HFFc6 (cell line): ENCODE results near the gene MTFR1L. TPM values are rescaled to one million over a fixed set of nuclear protein-coding genes. Genes with fewer than 3 reads are reported as not detected.

ENCODE experiments used
- DNase-seq: peaks from one replicate; pipeline ENCODE4 v3.0.0-alpha.2; 2018
- H3K27ac Mint-ChIP-seq: 2 replicates; pipeline ENCODE4 v1.8.0; 2020; ENCODE audit warnings: mild to moderate bottlenecking, mixed read lengths
- H3K27me3 Mint-ChIP-seq: 2 replicates; pipeline ENCODE4 v1.8.0; 2021; ENCODE audit warnings: mild to moderate bottlenecking, moderate library complexity, mixed read lengths; ENCODE audit not compliant: insufficient read depth
- H3K36me3 Mint-ChIP-seq: 2 replicates; pipeline ENCODE4 v1.8.0; 2021; ENCODE audit warnings: low read depth, mixed read lengths
- H3K4me1 Mint-ChIP-seq: 2 replicates; pipeline ENCODE4 v1.8.0; 2020; ENCODE audit warnings: low read depth, mixed read lengths
- H3K4me3 Mint-ChIP-seq: 2 replicates; pipeline ENCODE4 v1.8.0; 2020; ENCODE audit warnings: mild to moderate bottlenecking, moderate library complexity, mixed read lengths
- H3K9me3 Mint-ChIP-seq: 2 replicates; pipeline ENCODE4 v1.8.0; 2020; ENCODE audit warnings: mild to moderate bottlenecking, mixed read lengths
- total RNA-seq, 6 experiments: library from RNA; stranded (reverse); fragmentation: NEBNext Ultra II Directional; extraction: Animal tissue kit (Norgen Biotek cat#: 25700); gene quantifications; 2 replicates in 1 of 6; 3 replicates in 5 of 6; pipeline ENCODE4 v1.2.3, GENCODE V29; 2021
- TF ChIP-seq, protein P1 (sequence below): fragments of 200-600 bp; sonication (generic); IDR thresholded peaks from 2 replicates; pipeline ENCODE4 v1.5.0; 2021; ENCODE audit warnings: antibody characterized with exemption, mild to moderate bottlenecking

Gene MTFR1L
- total RNA-seq, 6 experiments from 2014 or later = 52.4 to 69.1 (median 59.1) TPM

DNA sequence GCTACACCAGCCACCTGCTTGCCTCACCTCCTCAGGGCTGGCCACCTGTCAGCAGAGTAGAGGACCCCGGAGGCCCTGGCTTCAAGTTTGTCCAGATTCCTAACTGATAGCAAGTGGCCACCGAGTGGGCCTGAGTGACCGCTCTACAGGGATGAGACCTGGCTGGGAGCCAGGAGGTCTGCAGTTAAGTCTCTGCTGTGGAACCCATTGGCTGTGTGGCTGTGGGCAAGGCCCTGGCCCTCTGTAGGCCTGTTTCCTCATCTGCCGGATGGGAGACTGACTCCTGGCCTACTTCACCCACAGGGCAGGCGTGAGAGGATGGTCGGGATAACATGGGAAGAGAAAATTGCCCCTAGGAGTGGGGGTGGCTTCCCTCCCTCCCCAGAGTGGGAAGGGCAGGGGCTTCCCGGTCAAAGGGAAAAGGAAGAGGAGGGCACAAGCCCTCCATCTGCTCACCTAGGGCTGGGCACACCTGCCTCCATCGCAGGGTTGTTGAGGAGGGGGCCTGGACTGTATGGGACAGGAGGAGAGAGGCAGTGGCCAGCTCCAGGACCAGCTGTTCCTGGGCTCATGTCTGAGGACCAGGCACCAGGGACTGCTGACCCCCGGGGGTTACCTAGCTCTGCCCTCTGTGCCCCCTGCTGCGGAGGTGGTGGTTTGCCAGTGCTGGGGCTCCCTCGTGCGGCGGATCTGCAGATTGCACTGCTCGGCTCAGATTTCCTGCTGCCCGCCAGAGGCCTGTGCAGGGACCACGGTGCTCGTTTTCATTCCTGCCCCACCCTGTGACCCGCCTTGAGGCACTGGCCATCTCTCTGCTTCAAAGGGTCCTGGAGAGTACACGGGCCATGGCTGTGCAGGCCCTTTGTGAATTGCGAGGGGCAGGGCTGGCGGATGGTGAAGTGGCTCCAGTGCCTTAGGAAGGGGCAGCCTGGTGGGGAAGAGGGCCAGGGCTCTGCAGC is 9.1 kb upstream of the MTFR1L start:
- Mint-ChIP-seq H3K9me3 (no peaks in the 10 kb centered on the region), H3K36me3 (no peaks in the 10 kb centered on the region; the same call in 1 of the 2 replicates), H3K27ac (no peak overlapping the region), H3K4me3 (no peak overlapping the region), H3K4me1 (peaks cover 6% of the 10 kb centered on the region), H3K27me3 (peaks cover 2% of the 10 kb centered on the region)
- DNase-seq = peak; percentile 26
- TF ChIP-seq, protein P1, sequence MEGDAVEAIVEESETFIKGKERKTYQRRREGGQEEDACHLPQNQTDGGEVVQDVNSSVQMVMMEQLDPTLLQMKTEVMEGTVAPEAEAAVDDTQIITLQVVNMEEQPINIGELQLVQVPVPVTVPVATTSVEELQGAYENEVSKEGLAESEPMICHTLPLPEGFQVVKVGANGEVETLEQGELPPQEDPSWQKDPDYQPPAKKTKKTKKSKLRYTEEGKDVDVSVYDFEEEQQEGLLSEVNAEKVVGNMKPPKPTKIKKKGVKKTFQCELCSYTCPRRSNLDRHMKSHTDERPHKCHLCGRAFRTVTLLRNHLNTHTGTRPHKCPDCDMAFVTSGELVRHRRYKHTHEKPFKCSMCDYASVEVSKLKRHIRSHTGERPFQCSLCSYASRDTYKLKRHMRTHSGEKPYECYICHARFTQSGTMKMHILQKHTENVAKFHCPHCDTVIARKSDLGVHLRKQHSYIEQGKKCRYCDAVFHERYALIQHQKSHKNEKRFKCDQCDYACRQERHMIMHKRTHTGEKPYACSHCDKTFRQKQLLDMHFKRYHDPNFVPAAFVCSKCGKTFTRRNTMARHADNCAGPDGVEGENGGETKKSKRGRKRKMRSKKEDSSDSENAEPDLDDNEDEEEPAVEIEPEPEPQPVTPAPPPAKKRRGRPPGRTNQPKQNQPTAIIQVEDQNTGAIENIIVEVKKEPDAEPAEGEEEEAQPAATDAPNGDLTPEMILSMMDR = peak; percentile 95

DNA sequence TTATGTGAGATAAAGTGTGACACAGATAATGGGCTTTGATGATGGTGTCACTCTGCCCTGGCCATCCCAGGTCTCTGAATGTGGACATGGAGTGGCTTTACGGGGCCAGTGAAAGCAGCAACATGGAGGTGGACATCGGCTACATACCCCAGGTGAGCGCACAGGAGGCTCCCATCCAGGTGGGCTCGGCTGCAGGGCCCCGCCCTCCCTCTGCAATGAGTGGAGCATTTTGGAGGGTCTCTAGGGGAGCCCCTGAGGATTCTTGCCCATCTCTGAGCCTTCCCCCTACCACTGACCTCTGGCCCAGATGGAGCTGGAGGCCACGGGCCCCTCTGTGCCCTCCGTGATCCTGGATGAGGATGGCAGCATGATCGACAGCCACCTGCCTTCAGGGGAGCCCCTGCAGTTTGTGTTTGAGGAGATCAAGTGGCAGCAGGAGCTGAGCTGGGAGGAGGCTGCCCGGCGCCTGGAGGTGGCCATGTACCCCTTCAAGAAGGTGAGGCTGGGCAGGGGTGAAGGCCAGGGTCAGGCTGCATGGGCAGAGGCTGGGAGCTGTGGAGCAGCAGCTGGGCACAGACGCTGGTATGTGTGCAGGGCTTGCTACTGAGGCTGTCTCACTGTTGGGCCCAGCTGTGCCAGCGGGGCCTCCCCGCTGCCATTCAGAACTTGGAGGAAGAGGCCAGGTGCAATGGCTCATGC is 8.2 kb upstream of the MTFR1L start:
- Mint-ChIP-seq H3K4me3 (no peak overlapping the region), H3K36me3 (no peaks in the 10 kb centered on the region), H3K27ac (no peak overlapping the region), H3K27me3 (peaks cover 2% of the 10 kb centered on the region), H3K9me3 (no peaks in the 10 kb centered on the region), H3K4me1 (no peaks in the 10 kb centered on the region; the same call in 1 of the 2 replicates)
- no peak for DNase-seq
- TF ChIP-seq, protein P1 = no peak

DNA sequence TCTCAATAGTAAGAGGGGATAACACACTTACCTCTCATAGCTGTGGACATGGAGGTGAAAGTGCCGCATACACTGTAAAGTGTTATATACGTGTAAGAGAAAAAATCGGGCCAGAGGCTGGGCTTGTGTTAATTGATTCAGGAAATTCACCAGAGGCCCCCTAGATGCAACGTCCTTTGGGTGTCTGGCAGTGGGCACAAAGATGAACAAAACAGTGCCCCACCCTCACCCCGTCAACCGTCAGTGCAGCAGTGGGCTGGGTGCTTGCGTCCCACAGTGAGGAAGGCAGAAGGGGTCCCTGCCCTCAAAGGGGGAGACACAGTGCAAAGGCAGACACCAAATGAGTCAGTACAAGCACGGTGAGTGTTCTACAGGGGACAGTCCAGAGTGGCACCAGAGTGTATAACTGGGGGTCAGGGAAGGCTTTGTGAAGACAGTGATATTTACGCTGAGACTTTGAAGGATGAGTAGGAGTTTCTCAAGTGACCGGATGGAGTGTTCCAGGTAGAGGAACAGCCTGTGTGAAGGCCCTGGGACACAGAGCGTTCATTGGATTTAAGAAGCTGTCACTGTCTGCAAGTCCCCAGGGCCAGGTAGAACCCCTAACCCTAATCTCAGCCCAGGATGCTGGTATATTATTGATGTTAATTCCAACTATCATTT is 6.6 kb upstream of the MTFR1L start:
- Mint-ChIP-seq H3K9me3 (no peaks in the 10 kb centered on the region), H3K4me3 (no peak overlapping the region; the same call in 1 of the 2 replicates)
- no peak for DNase-seq

DNA sequence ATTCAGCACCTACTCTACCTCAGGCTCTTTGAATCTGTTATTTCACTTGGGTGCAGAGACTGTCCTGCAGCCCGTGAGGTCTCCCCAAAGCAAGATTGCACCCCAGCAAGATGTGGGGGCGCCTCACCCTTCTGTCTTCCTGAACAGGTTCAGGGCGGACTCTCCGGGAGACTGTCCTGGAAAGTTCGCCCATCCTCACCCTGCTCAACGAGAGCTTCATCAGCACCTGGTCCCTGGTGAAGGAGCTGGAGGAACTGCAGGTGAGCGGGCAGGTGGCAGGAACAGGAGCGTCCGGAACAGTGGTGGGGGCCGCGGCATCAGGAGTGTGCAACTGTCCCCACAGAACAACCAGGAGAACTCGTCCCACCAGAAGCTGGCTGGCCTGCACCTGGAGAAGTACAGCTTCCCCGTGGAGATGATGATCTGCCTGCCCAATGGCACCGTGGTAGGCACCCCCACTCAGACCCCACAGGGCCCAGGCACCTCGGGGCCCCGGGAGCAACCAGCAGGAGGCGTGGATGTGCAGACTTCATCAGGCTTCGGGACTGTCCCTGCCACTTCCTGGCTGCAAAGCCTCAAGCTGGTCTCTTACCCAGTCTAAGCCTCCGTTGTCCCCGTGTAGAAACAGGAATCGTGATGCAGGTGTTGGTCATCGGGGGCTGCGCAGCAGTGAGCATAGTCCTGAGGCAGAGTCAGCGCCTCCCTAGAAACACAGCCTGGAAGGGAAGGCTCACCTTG is 5.9 kb upstream of the MTFR1L start:
- Mint-ChIP-seq H3K27me3 (peaks cover 2% of the 10 kb centered on the region), H3K36me3 (no peaks in the 10 kb centered on the region), H3K4me1 (peaks cover 17% of the 10 kb centered on the region), H3K9me3 (no peaks in the 10 kb centered on the region), H3K27ac (no peak overlapping the region), H3K4me3 (no peak overlapping the region)
- TF ChIP-seq, protein P1 = peak; percentile 30; the same call in 1 of the 2 replicates
- DNase-seq = no peak

More for the DNA sequence above, 6.6 kb upstream of the MTFR1L start:
- peaks cover 2% of the 10 kb centered on the region for H3K27me3 Mint-ChIP-seq
- peaks cover 10% of the 10 kb centered on the region for H3K4me1 Mint-ChIP-seq
- TF ChIP-seq, protein P1 = no peak
- H3K36me3 Mint-ChIP-seq = no peaks in the 10 kb centered on the region
- H3K27ac Mint-ChIP-seq = no peak overlapping the region
